ENCODE results near the gene APELA. TPM values are rescaled to one million over a fixed set of nuclear protein-coding genes. Genes with fewer than 3 reads are reported as not detected.

The APELA gene
- total and polyA plus RNA-seq, 4 donors, result 0.35 TPM; not detected in 3

- DNase-seq, result peak in 1 of 3 donors; percentile 7
- H3K4me1 ChIP-seq (ENCODE audit: control insufficient read depth in 5 of 5, insufficient read depth in 5 of 5, low read length in 5 of 5), result peaks cover 0 to 4% (median 0%) of the 10 kb centered on the region in 5 donors
- no peak for ATAC-seq (ENCODE audit: insufficient read depth, low FRiP score)
- no peak overlapping the region for H3K9ac ChIP-seq (ENCODE audit: insufficient read depth in 1 of 2, low read length in 2 of 2)
- no peaks in the 10 kb centered on the region for H3K36me3 ChIP-seq (ENCODE audit: control insufficient read depth in 4 of 4, insufficient read depth in 4 of 4, low read length in 4 of 4)
- H3K27ac ChIP-seq (ENCODE audit: low read depth in 1 of 2, low read length in 1 of 2), result no peak overlapping the region
- 30 to 43% methylated on average over 1 of the region's 1 CpG for WGBS, 2 donors
- H3K27me3 ChIP-seq (ENCODE audit: control insufficient read depth in 3 of 3, insufficient read depth in 3 of 3, low read length in 2 of 3), result no peaks in the 10 kb centered on the region
- H3K4me3 ChIP-seq, result no peak overlapping the region
- H3K9me3 ChIP-seq (ENCODE audit: control insufficient read depth in 4 of 4, insufficient read depth in 3 of 4, low read length in 3 of 4), result peaks cover 0 to 3% (median 0%) of the 10 kb centered on the region in 4 donors
- TF ChIP-seq, protein P1, sequence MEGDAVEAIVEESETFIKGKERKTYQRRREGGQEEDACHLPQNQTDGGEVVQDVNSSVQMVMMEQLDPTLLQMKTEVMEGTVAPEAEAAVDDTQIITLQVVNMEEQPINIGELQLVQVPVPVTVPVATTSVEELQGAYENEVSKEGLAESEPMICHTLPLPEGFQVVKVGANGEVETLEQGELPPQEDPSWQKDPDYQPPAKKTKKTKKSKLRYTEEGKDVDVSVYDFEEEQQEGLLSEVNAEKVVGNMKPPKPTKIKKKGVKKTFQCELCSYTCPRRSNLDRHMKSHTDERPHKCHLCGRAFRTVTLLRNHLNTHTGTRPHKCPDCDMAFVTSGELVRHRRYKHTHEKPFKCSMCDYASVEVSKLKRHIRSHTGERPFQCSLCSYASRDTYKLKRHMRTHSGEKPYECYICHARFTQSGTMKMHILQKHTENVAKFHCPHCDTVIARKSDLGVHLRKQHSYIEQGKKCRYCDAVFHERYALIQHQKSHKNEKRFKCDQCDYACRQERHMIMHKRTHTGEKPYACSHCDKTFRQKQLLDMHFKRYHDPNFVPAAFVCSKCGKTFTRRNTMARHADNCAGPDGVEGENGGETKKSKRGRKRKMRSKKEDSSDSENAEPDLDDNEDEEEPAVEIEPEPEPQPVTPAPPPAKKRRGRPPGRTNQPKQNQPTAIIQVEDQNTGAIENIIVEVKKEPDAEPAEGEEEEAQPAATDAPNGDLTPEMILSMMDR (IDR thresholded peaks at IDR 0.05; ENCODE audit: control extremely low read depth, extremely low read depth), result no peak
Observed at GRCh38 chr4:164880489-164881262, 3.7 kb downstream of the APELA start.

DNA sequence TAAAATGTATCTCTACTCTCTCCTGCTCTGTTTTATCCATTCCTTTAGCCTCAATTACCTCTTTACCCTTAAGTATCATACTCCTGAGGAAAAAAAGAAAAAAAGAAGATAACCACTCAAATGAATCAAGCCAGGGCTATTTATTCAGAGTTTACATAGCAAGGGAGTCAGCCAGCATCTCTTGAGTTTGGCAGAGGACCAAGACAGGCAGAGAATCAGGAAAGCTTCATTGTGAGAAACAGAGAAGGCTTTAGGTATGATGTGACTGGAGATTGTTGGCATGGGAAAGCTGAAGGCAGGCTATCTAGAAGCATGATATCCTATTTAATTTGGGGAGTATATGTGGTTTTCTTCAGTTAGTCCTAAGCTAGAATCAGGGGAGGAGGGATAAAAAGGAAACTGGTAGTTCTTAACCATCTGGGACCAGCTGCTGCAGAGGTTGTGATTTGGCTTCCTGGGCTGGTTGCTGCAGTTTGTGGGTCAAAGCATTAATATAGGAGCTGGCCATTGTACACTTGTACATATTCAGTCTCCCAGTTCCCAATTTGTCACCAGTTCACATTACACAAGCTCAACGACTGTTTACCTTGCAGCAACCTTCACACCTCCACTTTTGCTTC lies 11.2 kb downstream of the APELA start:
- H3K9me3 ChIP-seq (ENCODE audit: control insufficient read depth in 4 of 4, insufficient read depth in 3 of 4, low read length in 3 of 4), result no peaks in the 10 kb centered on the region
- H3K4me1 ChIP-seq (ENCODE audit: control insufficient read depth in 5 of 5, insufficient read depth in 5 of 5, low read length in 5 of 5), result peaks cover 0 to 5% (median 0%) of the 10 kb centered on the region in 5 donors
- no peak overlapping the region for H3K9ac ChIP-seq (ENCODE audit: insufficient read depth in 1 of 2, low read length in 2 of 2)
- WGBS, 2 donors, result 50 to 63% methylated on average over 1 of the region's 1 CpG
- TF ChIP-seq, protein P1 (IDR thresholded peaks at IDR 0.05; ENCODE audit: control extremely low read depth, extremely low read depth), result no peak
- no peaks in the 10 kb centered on the region for H3K36me3 ChIP-seq (ENCODE audit: control insufficient read depth in 4 of 4, insufficient read depth in 4 of 4, low read length in 4 of 4)
- peak in 2 of 3 donors; percentile 45 to 54 for DNase-seq
- no peaks in the 10 kb centered on the region for H3K27me3 ChIP-seq (ENCODE audit: control insufficient read depth in 3 of 3, insufficient read depth in 3 of 3, low read length in 2 of 3)
- no peak for ATAC-seq (ENCODE audit: insufficient read depth, low FRiP score)
- no peak overlapping the region for H3K27ac ChIP-seq (ENCODE audit: low read depth in 1 of 2, low read length in 1 of 2)
- H3K4me3 ChIP-seq, result no peak overlapping the region

GRCh38 chr4:164890691-164891090 lies 13.7 kb downstream of the APELA start:
- TF ChIP-seq, protein P1 (IDR thresholded peaks at IDR 0.05; ENCODE audit: control extremely low read depth, extremely low read depth), result no peak
- Histone ChIP-seq H3K27me3 (ENCODE audit: control insufficient read depth in 3 of 3, insufficient read depth in 3 of 3, low read length in 2 of 3) (no peaks in the 10 kb centered on the region), H3K9me3 (ENCODE audit: control insufficient read depth in 4 of 4, insufficient read depth in 3 of 4, low read length in 3 of 4) (no peaks in the 10 kb centered on the region), H3K4me1 (ENCODE audit: control insufficient read depth in 5 of 5, insufficient read depth in 5 of 5, low read length in 5 of 5) (peaks cover 0 to 5% (median 0%) of the 10 kb centered on the region in 5 donors), H3K36me3 (ENCODE audit: control insufficient read depth in 4 of 4, insufficient read depth in 4 of 4, low read length in 4 of 4) (no peaks in the 10 kb centered on the region), H3K4me3 (no peak overlapping the region), H3K27ac (ENCODE audit: low read depth in 1 of 2, low read length in 1 of 2) (no peak overlapping the region), H3K9ac (ENCODE audit: insufficient read depth in 1 of 2, low read length in 2 of 2) (no peak overlapping the region)
- ATAC-seq (ENCODE audit: insufficient read depth, low FRiP score) (no peak), DNase-seq (no peak)
- 76 to 78% methylated on average over 2 of the region's 2 CpGs for WGBS, 2 donors
